H9 (cell line): ENCODE measurements around the gene GARIN6. TPM values are rescaled to one million over a fixed set of nuclear protein-coding genes. Genes with fewer than 3 reads are reported as not detected.

Source experiments
- DNase-seq: peaks from one replicate; pipeline ENCODE4 v3.0.0-alpha.2; 2017
- H2AFZ ChIP-seq: one replicate; pipeline ENCODE4 v1.6.1; 2013; ENCODE audit warnings: mild to moderate bottlenecking, low read length, control low read depth, moderate library complexity
- H2AK5ac ChIP-seq: 2 replicates; pipeline ENCODE4 v1.6.1; 2013; ENCODE audit warnings: low read length, control low read depth, mixed read lengths; ENCODE audit not compliant: insufficient read length
- H2BK120ac ChIP-seq: one replicate; pipeline ENCODE4 v1.6.1; 2013; ENCODE audit warnings: low read depth, mild to moderate bottlenecking, low read length, control low read depth, inconsistent platforms; ENCODE audit not compliant: poor library complexity, severe bottlenecking
- H2BK12ac ChIP-seq: 2 replicates; pipeline ENCODE4 v1.6.1; 2013; ENCODE audit warnings: low read length, control low read depth, mixed read lengths, low read depth; ENCODE audit not compliant: insufficient read length
- H2BK15ac ChIP-seq: 2 replicates; pipeline ENCODE4 v1.6.1; 2013; ENCODE audit warnings: low read depth, low read length, control low read depth
- H2BK20ac ChIP-seq: one replicate; pipeline ENCODE4 v1.6.1; 2013; ENCODE audit warnings: low read depth, mild to moderate bottlenecking, low read length, control low read depth, inconsistent platforms; ENCODE audit not compliant: poor library complexity, severe bottlenecking
- H2BK5ac ChIP-seq: 2 replicates; pipeline ENCODE4 v1.6.1; 2013; ENCODE audit warnings: low read length, control low read depth, mixed read lengths; ENCODE audit not compliant: insufficient read length
- H3K14ac ChIP-seq: 2 replicates; pipeline ENCODE4 v1.6.1; 2013; ENCODE audit warnings: low read length, control low read depth; ENCODE audit not compliant: insufficient read depth
- H3K18ac ChIP-seq: 2 replicates; pipeline ENCODE4 v1.6.1; 2013; ENCODE audit warnings: low read depth, mild to moderate bottlenecking, mixed read lengths, low read length, control low read depth; ENCODE audit not compliant: insufficient read length
- H3K23ac ChIP-seq: 2 replicates; pipeline ENCODE4 v1.6.1; 2013; ENCODE audit warnings: low read length, control low read depth, mixed read lengths, low read depth; ENCODE audit not compliant: insufficient read length
- H3K23me2 ChIP-seq: 2 replicates; pipeline ENCODE4 v1.6.1; 2013; ENCODE audit warnings: low read depth, mild to moderate bottlenecking, mixed read lengths, low read length, control low read depth; ENCODE audit not compliant: insufficient read length, poor library complexity, severe bottlenecking
- H3K27ac ChIP-seq: 2 replicates; pipeline ENCODE4 v1.5.1; 2013; ENCODE audit warnings: low read length, control low read depth, mixed read lengths, low read depth; ENCODE audit not compliant: insufficient read length
- H3K27me3 ChIP-seq: 2 replicates; pipeline ENCODE4 v1.6.1; 2013; ENCODE audit warnings: low read length, control low read depth, inconsistent platforms; ENCODE audit not compliant: insufficient read depth
- H3K4ac ChIP-seq: 2 replicates; pipeline ENCODE4 v1.6.1; 2013; ENCODE audit warnings: low read depth, mild to moderate bottlenecking, control low read depth, inconsistent platforms, low read length, moderate library complexity
- H3K4me1 ChIP-seq: 2 replicates; pipeline ENCODE4 v1.6.1; 2013; ENCODE audit warnings: low read length, control low read depth, inconsistent platforms; ENCODE audit not compliant: insufficient read depth
- H3K4me2 ChIP-seq: 2 replicates; pipeline ENCODE4 v1.6.1; 2013; ENCODE audit warnings: low read length, control low read depth, mixed read lengths; ENCODE audit not compliant: insufficient read length, insufficient read depth
- H3K56ac ChIP-seq: 2 replicates; pipeline ENCODE4 v1.6.1; 2013; ENCODE audit warnings: low read depth, mild to moderate bottlenecking, mixed read lengths, low read length, control low read depth; ENCODE audit not compliant: insufficient read length
- H3K79me1 ChIP-seq: 2 replicates; pipeline ENCODE4 v1.6.1; 2013; ENCODE audit warnings: low read depth, mild to moderate bottlenecking, moderate library complexity, low read length, control low read depth, inconsistent platforms; ENCODE audit not compliant: insufficient read depth, poor library complexity, severe bottlenecking
- H3K79me2 ChIP-seq: 2 replicates; pipeline ENCODE4 v1.6.1; 2013; ENCODE audit warnings: low read length, control low read depth, inconsistent platforms; ENCODE audit not compliant: insufficient read depth
- H3K9ac ChIP-seq: 2 replicates; pipeline ENCODE4 v1.6.1; 2013; ENCODE audit warnings: low read length, control low read depth, mixed read lengths; ENCODE audit not compliant: insufficient read length; ENCODE audit errors: extremely low read depth
- H3K9me3 ChIP-seq: one replicate; pipeline ENCODE4 v1.6.1; 2013; ENCODE audit warnings: low read depth, low read length, inconsistent platforms; ENCODE audit not compliant: control insufficient read depth
- H3T11ph ChIP-seq: one replicate; pipeline ENCODE4 v1.6.1; 2013; ENCODE audit warnings: mild to moderate bottlenecking, low read length, control low read depth, inconsistent platforms
- H4K20me1 ChIP-seq: one replicate; pipeline ENCODE4 v1.6.1; 2013; ENCODE audit not compliant: control insufficient read depth, insufficient read length, insufficient read depth
- H4K5ac ChIP-seq: 2 replicates; pipeline ENCODE4 v1.6.1; 2013; ENCODE audit warnings: low read depth, mild to moderate bottlenecking, mixed read lengths, low read length, control low read depth; ENCODE audit not compliant: insufficient read length
- H4K8ac ChIP-seq: replicated peaks from 2 replicates; pipeline ENCODE4 v1.6.1; 2013; ENCODE audit warnings: low read length, control low read depth, mixed read lengths, low read depth; ENCODE audit not compliant: insufficient read length
- H4K91ac ChIP-seq: 2 replicates; pipeline ENCODE4 v1.6.1; 2013; ENCODE audit warnings: low read depth, mild to moderate bottlenecking, moderate library complexity, mixed read lengths, low read length, control low read depth; ENCODE audit not compliant: insufficient read length
- H3K27ac Mint-ChIP-seq, 3 experiments: 2 replicates in 2 of 3; 3 replicates in 1 of 3; pipeline ENCODE4 v1.8.0; 2020 to 2021; ENCODE audit warnings: mixed read lengths in 3 of 3, mild to moderate bottlenecking in 1 of 3, moderate library complexity in 1 of 3
- H3K27me3 Mint-ChIP-seq: 2 replicates; pipeline ENCODE4 v1.8.0; 2021; ENCODE audit warnings: low read depth, mild to moderate bottlenecking, moderate library complexity, mixed read lengths
- H3K36me3 Mint-ChIP-seq, 3 experiments: 2 replicates in 2 of 3; 3 replicates in 1 of 3; pipeline ENCODE4 v1.8.0; 2020 to 2021; ENCODE audit warnings: low read depth in 3 of 3, mixed read lengths in 3 of 3; ENCODE audit not compliant: insufficient read depth in 1 of 3
- H3K4me1 Mint-ChIP-seq, 2 experiments: 2 replicates each; pipeline ENCODE4 v1.8.0; 2020; ENCODE audit warnings: mixed read lengths in 2 of 2
- H3K4me3 Mint-ChIP-seq, 2 experiments: 2 replicates in 1 of 2; 3 replicates in 1 of 2; pipeline ENCODE4 v1.8.0; 2020 to 2021; ENCODE audit warnings: mild to moderate bottlenecking in 2 of 2, mixed read lengths in 2 of 2, moderate library complexity in 1 of 2
- H3K9me3 Mint-ChIP-seq, 2 experiments: 2 replicates in 1 of 2; 3 replicates in 1 of 2; pipeline ENCODE4 v1.8.0; 2020; ENCODE audit warnings: mild to moderate bottlenecking in 2 of 2, mixed read lengths in 2 of 2, moderate library complexity in 1 of 2
- CTCF ChIP-seq: fragments of 200-600 bp; sonication (generic); conservative IDR thresholded peaks from 3 replicates; pipeline ENCODE4 v1.8.0; 2021; ENCODE audit warnings: antibody characterized with exemption, mild to moderate bottlenecking
- WGBS: extraction: QIAGEN DNeasy Blood & Tissue Kit; methylation state at CpG from one replicate; pipeline ENCODE4 v1.1.7; 2013; ENCODE audit warnings: missing lambda C conversion rate, low lambda C conversion rate, mixed read lengths; ENCODE audit not compliant: insufficient read length; ENCODE audit errors: extremely low coverage; 5-methylcytosine and 5-hydroxymethylcytosine counted together
- total RNA-seq: library from RNA; stranded (reverse); gene quantifications from 2 replicates; pipeline ENCODE4 v1.2.1, GENCODE V29; 2021

GARIN6 gene
- total RNA-seq, 1 experiment from 2014 or later = not detected

- H3K56ac ChIP-seq = no peak overlapping the region
- no peak overlapping the region for H4K5ac ChIP-seq
- H3K23me2 ChIP-seq = no peaks in the 10 kb centered on the region
- H2BK12ac ChIP-seq = no peak overlapping the region
- no peak overlapping the region for H2BK20ac ChIP-seq
- no peak overlapping the region for H2AFZ ChIP-seq
- H3T11ph ChIP-seq = no peak overlapping the region
- no peak overlapping the region for H4K8ac ChIP-seq
- H3K27ac ChIP-seq = no peak overlapping the region
- no peak overlapping the region for H2BK15ac ChIP-seq
- no peak overlapping the region for H3K18ac ChIP-seq
- no peak overlapping the region for H3K4ac ChIP-seq
- H3K9me3 ChIP-seq = no peaks in the 10 kb centered on the region
- no CpG with 5 or more reads among the region's 4 CpGs for WGBS
- Mint-ChIP-seq H3K9me3 (peaks cover 3 to 5% of the 10 kb centered on the region in 2 experiments; a peak in 4 of 5 replicates), H3K27ac (no peak overlapping the region; a peak in 1 of 7 replicates), H3K4me3 (no peak overlapping the region), H3K36me3 (peaks cover 0 to 2% (median 0%) of the 10 kb centered on the region in 3 experiments; a peak in 2 of 7 replicates), H3K4me1 (no peaks in the 10 kb centered on the region), H3K27me3 (no peaks in the 10 kb centered on the region; the same call in 1 of the 2 replicates)
- H3K79me2 ChIP-seq = no peaks in the 10 kb centered on the region
- H3K79me1 ChIP-seq = no peaks in the 10 kb centered on the region
- no peak overlapping the region for H2BK5ac ChIP-seq
- DNase-seq = no peak
- H4K20me1 ChIP-seq = no peaks in the 10 kb centered on the region
- no peak overlapping the region for H2BK120ac ChIP-seq
- H3K23ac ChIP-seq = no peak overlapping the region
- no peak overlapping the region for H3K14ac ChIP-seq
- no peak overlapping the region for H2AK5ac ChIP-seq
- no peaks in the 10 kb centered on the region for H3K27me3 ChIP-seq
- H4K91ac ChIP-seq = no peak overlapping the region
- no peak overlapping the region for H3K9ac ChIP-seq
- H3K4me1 ChIP-seq = no peaks in the 10 kb centered on the region
- TF ChIP-seq CTCF = no peak
- no peak overlapping the region for H3K4me2 ChIP-seq
Observed at GRCh38 chr12:99680276-99680675, 32.7 kb downstream of the GARIN6 start.
